ENCODE data around the gene SHPK. TPM values are rescaled to one million over a fixed set of nuclear protein-coding genes. Genes with fewer than 3 reads are reported as not detected.

The SHPK gene
- polyA plus RNA-seq, 1 experiment: 5.6 TPM

DNA sequence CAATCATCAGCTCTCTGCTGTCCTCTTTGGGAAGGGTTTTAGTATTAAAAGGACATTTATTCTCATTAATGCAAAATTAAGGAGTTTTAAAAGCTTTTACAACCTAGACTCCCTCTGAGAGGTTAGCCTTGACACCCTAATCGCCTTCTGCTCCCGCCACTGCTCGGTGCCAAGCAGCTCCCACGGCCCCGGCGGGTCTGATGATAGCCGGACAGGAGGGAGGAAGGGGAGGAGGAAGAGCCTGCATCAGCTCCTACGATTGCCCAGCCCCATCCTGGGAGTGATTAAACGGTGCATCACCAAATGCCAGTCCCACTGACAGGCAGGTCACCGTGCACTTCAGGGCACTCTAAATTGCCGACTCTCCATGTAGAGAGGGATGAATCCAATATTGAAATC is 8.3 kb downstream of the SHPK start:
- TF ChIP-seq, protein P1, sequence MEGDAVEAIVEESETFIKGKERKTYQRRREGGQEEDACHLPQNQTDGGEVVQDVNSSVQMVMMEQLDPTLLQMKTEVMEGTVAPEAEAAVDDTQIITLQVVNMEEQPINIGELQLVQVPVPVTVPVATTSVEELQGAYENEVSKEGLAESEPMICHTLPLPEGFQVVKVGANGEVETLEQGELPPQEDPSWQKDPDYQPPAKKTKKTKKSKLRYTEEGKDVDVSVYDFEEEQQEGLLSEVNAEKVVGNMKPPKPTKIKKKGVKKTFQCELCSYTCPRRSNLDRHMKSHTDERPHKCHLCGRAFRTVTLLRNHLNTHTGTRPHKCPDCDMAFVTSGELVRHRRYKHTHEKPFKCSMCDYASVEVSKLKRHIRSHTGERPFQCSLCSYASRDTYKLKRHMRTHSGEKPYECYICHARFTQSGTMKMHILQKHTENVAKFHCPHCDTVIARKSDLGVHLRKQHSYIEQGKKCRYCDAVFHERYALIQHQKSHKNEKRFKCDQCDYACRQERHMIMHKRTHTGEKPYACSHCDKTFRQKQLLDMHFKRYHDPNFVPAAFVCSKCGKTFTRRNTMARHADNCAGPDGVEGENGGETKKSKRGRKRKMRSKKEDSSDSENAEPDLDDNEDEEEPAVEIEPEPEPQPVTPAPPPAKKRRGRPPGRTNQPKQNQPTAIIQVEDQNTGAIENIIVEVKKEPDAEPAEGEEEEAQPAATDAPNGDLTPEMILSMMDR (IDR thresholded peaks at IDR 0.05; ENCODE audit: insufficient read depth, low read depth, low read length): no peak
- POLR2A ChIA-PET: no interaction called here
- CTCF ChIA-PET: interaction anchor here (1.0 to 2.5 kb wide), 2 partner anchors 26 to 92 kb away, joined by 4 to 5 read pairs; no protein-coding TSS in a partner anchor

DNA sequence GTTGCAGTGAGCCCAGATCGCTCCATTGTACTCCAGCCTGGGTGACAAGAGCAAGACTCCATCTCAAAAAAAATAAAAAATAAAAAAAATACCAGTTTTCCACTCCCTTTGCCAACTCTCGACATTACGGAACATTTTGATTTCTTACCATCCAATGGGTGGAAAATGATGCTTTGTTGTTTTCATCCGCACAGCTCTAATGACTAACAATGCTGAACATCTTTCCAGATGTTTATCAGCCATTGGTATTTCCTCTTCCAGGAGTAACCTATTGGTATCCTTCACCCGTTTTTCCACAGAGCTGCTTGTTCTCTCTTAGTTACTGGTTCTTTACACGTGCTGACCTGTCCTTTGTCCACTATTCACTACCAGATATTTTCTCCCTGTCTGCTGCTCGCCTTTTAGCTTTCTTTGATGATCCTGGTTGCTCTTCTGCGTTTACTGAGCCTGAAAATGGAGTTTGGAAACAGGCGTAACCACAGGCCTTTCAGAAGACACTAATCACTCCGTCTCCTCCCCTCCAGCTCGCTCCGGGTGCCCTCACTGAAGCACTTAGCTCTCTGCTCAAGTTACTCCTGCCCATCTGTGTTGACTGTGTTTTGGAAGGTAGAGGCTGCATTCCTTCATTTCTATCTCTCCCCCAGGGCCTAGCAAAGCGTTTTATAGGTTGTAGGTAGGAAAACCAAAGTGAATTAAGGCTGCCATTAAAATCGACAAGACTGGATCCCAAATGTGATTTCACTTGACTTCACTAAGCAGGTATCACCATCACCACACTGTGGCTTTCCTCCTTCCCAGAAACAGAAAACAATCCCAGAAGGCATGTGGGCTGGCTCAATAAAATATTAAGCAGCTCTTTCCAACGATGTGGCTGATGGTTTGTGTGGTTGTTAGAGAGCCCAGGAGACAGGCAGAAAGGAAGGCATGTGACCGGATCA is 8.9 kb downstream of the SHPK start:
- no peak overlapping the region for H3K4me3 ChIP-seq (ENCODE audit: low read depth, low read length)
- H3K36me3 ChIP-seq (ENCODE audit: control insufficient read depth, insufficient read depth, low read length): peaks cover 14% of the 10 kb centered on the region
- ChIA-PET CTCF (interaction anchor here (0.6 to 2.5 kb wide), 4 partner anchors 12 to 91 kb away, joined by 3 to 6 read pairs (median 4); no protein-coding TSS in a partner anchor), POLR2A (no interaction called here)
- no peaks in the 10 kb centered on the region for H3K27me3 ChIP-seq (ENCODE audit: control insufficient read depth, insufficient read depth, low read length)
- TF ChIP-seq, protein P1 (IDR thresholded peaks at IDR 0.05; ENCODE audit: insufficient read depth, low read depth, low read length): no peak
- no peak for DNase-seq (ENCODE audit: low read depth)

More for the DNA sequence above, 8.3 kb downstream of the SHPK start:
- Histone ChIP-seq H3K36me3 (ENCODE audit: control insufficient read depth, insufficient read depth, low read length) (peaks cover 14% of the 10 kb centered on the region), H3K4me3 (ENCODE audit: low read depth, low read length) (no peak overlapping the region), H3K27me3 (ENCODE audit: control insufficient read depth, insufficient read depth, low read length) (no peaks in the 10 kb centered on the region)
- no peak for DNase-seq (ENCODE audit: low read depth)

DNA sequence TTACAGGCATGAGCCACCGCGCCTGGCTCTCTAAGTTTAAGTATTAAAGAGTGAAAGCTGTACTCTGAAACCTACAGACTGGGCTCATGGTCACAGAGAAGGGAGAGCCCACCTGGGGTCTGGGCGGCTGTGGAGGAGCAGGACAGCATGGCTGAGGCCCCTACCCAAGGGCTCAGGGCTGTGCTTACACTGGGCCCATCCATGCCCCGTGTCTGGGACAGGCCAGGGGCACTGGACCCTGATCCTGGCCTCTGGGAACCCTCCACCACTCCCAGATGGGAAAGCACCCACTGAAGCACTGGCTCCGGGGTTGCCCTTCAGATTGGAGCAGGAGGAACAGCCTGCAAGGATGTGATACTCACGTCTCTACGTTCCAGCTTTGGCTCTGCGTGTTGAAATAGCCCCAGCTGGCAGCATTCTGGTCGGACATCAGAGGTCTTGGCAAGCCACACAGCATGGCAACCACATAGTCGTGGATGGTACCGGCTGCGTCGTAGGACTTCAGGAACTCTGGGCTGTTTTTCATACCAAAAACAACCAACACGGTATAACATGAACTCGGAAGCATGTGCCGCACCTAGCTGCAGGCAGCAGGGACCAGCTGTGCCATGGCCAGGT is 13.0 kb downstream of the SHPK start:
- ChIA-PET POLR2A (no interaction called here), CTCF (no interaction called here)
- H3K36me3 ChIP-seq (ENCODE audit: control insufficient read depth, insufficient read depth, low read length): peaks cover 20% of the 10 kb centered on the region
- TF ChIP-seq, protein P1 (IDR thresholded peaks at IDR 0.05; ENCODE audit: insufficient read depth, low read depth, low read length): no peak
- no peaks in the 10 kb centered on the region for H3K27me3 ChIP-seq (ENCODE audit: control insufficient read depth, insufficient read depth, low read length)
- DNase-seq (ENCODE audit: low read depth): no peak
- H3K4me3 ChIP-seq (ENCODE audit: low read depth, low read length): no peak overlapping the region

DNA sequence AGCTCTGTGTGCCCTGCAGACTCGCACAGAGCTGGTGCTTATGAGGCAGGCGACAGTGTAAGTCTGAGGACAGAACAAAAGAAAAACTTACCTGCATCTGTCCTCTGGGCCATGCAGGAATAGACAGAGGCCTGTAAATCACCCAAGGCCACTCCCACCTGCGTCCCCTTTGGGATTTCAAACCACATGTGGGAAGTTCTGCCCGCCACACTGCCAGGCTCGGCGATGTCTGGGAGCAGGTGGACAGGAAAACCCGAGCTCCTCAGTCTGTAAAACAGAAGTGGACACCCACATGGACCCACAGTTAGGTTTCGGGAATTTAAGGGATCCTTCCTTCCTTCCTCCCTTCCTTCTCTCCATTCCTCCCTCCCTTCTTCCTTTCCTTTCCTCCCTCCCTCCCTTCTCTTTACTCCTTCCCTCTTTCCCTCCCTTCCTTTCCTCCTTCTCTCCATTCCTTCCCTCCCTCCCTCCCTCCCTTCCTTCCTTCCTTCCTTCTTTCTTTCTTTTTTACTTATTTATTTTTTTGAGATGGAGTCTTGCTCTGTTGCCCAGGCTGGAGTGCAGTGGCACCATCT is 14.8 kb downstream of the SHPK start:
- H3K27me3 ChIP-seq (ENCODE audit: control insufficient read depth, insufficient read depth, low read length): no peaks in the 10 kb centered on the region
- POLR2A ChIA-PET: no interaction called here
- no peak for DNase-seq (ENCODE audit: low read depth)
- no peak overlapping the region for H3K4me3 ChIP-seq (ENCODE audit: low read depth, low read length)
- H3K36me3 ChIP-seq (ENCODE audit: control insufficient read depth, insufficient read depth, low read length): peaks cover 24% of the 10 kb centered on the region
- TF ChIP-seq, protein P1 (IDR thresholded peaks at IDR 0.05; ENCODE audit: insufficient read depth, low read depth, low read length): no peak
- CTCF ChIA-PET: no interaction called here
